IMR-90 (cell line): Measurements from ENCODE around the gene LHFPL3. TPM values are rescaled to one million over a fixed set of nuclear protein-coding genes. Genes with fewer than 3 reads are reported as not detected.

Experiments
- ATAC-seq: fragments of 200-7000 bp; cut with Tn5 transposase; 2 replicates; pipeline ENCODE4 v1.9.1; 2020; ENCODE audit warnings: low read depth, mild to moderate bottlenecking, moderate library complexity
- BruUV-seq: library from RNA; stranded (reverse); fragments of 400-500 nt; replicated peaks from 2 replicates; lab custom pipeline; 2021; lab: Mats Ljungman, UMichigan
- CTCF ChIA-PET: fragments of 300-600 bp; formaldehyde crosslinking; extraction: SDS; loops from one replicate; lab custom pipeline; 2021; ENCODE audit warnings: antibody characterized with exemption; lab: Yijun Ruan, JAX
- POLR2A ChIA-PET: fragments of 300-600 bp; sonication (Branson Sonifier 250); formaldehyde crosslinking; loops from one replicate; lab custom pipeline; 2022; ENCODE audit warnings: antibody characterized with exemption; ENCODE audit not compliant: unreplicated experiment; lab: Charles Lee
- DNase-seq: peaks from one replicate; pipeline ENCODE4 v3.0.0; 2013
- H2AFZ ChIP-seq: replicated peaks from 2 replicates; pipeline ENCODE3; 2013; ENCODE audit warnings: low read length, mild to moderate bottlenecking; ENCODE audit not compliant: poor library complexity
- H2AK5ac ChIP-seq: 2 replicates; pipeline ENCODE4 v1.6.1; 2013; ENCODE audit warnings: low read depth, low read length, inconsistent platforms
- H2AK9ac ChIP-seq: replicated peaks from 2 replicates; pipeline ENCODE3; 2013; ENCODE audit warnings: mild to moderate bottlenecking, low read depth, low read length, moderate library complexity; ENCODE audit not compliant: poor library complexity
- H2BK120ac ChIP-seq: 2 replicates; pipeline ENCODE4 v1.6.1; 2013; ENCODE audit warnings: low read depth, low read length, inconsistent platforms
- H2BK15ac ChIP-seq: 3 replicates; pipeline ENCODE4 v1.6.1; 2013; ENCODE audit warnings: low read depth, low read length, inconsistent platforms
- H2BK20ac ChIP-seq: 2 replicates; pipeline ENCODE4 v1.6.1; 2013; ENCODE audit warnings: low read depth, mild to moderate bottlenecking, inconsistent platforms, low read length, moderate library complexity
- H2BK5ac ChIP-seq: 2 replicates; pipeline ENCODE4 v1.6.1; 2013; ENCODE audit warnings: mild to moderate bottlenecking, low read depth, low read length, inconsistent platforms; ENCODE audit not compliant: poor library complexity, severe bottlenecking
- H3K14ac ChIP-seq: replicated peaks from 2 replicates; pipeline ENCODE4 v1.6.1; 2013; ENCODE audit warnings: low read depth, low read length, inconsistent platforms
- H3K18ac ChIP-seq: 2 replicates; pipeline ENCODE4 v1.6.1; 2013; ENCODE audit warnings: low read depth, low read length, control low read depth
- H3K23ac ChIP-seq: 2 replicates; pipeline ENCODE4 v1.6.1; 2013; ENCODE audit warnings: low read depth, low read length, inconsistent platforms
- H3K27ac ChIP-seq: 2 replicates; pipeline ENCODE4 v1.5.1; 2013; ENCODE audit warnings: mild to moderate bottlenecking, control low read depth, low read length; ENCODE audit not compliant: insufficient read depth
- H3K27me3 ChIP-seq: 2 replicates; pipeline ENCODE4 v1.6.1; 2013; ENCODE audit warnings: low read length; ENCODE audit not compliant: control insufficient read depth, insufficient read depth
- H3K36me3 ChIP-seq: 2 replicates; pipeline ENCODE4 v1.6.1; 2013; ENCODE audit warnings: low read length, mixed read lengths; ENCODE audit not compliant: control insufficient read depth, insufficient read depth
- H3K4ac ChIP-seq: 2 replicates; pipeline ENCODE4 v1.6.1; 2013; ENCODE audit warnings: low read depth, low read length, inconsistent platforms
- H3K4me1 ChIP-seq: 2 replicates; pipeline ENCODE4 v1.6.1; 2013; ENCODE audit warnings: low read length, mixed read lengths; ENCODE audit not compliant: control insufficient read depth, insufficient read depth
- H3K4me2 ChIP-seq: 2 replicates; pipeline ENCODE4 v1.6.1; 2013; ENCODE audit warnings: low read depth, mild to moderate bottlenecking, control low read depth, low read length, moderate library complexity
- H3K4me3 ChIP-seq: 2 replicates; pipeline ENCODE4 v1.5.1; 2013; ENCODE audit warnings: low read depth, mild to moderate bottlenecking, control low read depth, low read length, moderate library complexity; ENCODE audit not compliant: insufficient read depth
- H3K56ac ChIP-seq: 2 replicates; pipeline ENCODE4 v1.6.1; 2013; ENCODE audit warnings: low read length, inconsistent platforms; ENCODE audit not compliant: insufficient read depth; ENCODE audit errors: extremely low read depth
- H3K79me1 ChIP-seq, 2 experiments: 2 replicates each; pipeline ENCODE4 v1.6.1; 2013; ENCODE audit warnings: low read length in 2 of 2, inconsistent platforms in 1 of 2, low read depth in 1 of 2
- H3K9ac ChIP-seq: 2 replicates; pipeline ENCODE4 v1.6.1; 2013; ENCODE audit warnings: low read depth, low read length, control low read depth
- H3K9me1 ChIP-seq: 2 replicates; pipeline ENCODE4 v1.6.1; 2013; ENCODE audit warnings: low read length, inconsistent platforms; ENCODE audit not compliant: insufficient read depth
- H3K9me3 ChIP-seq: 2 replicates; pipeline ENCODE4 v1.6.1; 2013; ENCODE audit warnings: low read length; ENCODE audit not compliant: control insufficient read depth, insufficient read depth
- H4K20me1 ChIP-seq: 2 replicates; pipeline ENCODE4 v1.6.1; 2013; ENCODE audit warnings: low read length, inconsistent platforms; ENCODE audit not compliant: insufficient read depth
- H4K5ac ChIP-seq: 2 replicates; pipeline ENCODE4 v1.6.1; 2013; ENCODE audit warnings: mild to moderate bottlenecking, low read depth, low read length, control low read depth
- H4K8ac ChIP-seq, 2 experiments: 2 replicates each; pipeline ENCODE4 v1.6.1; 2013; ENCODE audit warnings: low read depth in 2 of 2, low read length in 2 of 2, control low read depth in 1 of 2, inconsistent platforms in 1 of 2
- H4K91ac ChIP-seq: 2 replicates; pipeline ENCODE4 v1.6.1; 2013; ENCODE audit warnings: low read depth, low read length, inconsistent platforms; ENCODE audit not compliant: insufficient read depth
- BHLHE40 ChIP-seq: fragments of 150-350 bp; IDR thresholded peaks from 2 replicates; pipeline ENCODE4 v1.6.1; 2016; ENCODE audit warnings: mild to moderate bottlenecking, low read depth, low read length
- CEBPB ChIP-seq: IDR thresholded peaks from 2 replicates; pipeline ENCODE4 v1.6.1; 2012; ENCODE audit warnings: low read depth, low read length, improper control_type of control experiment
- CHD1 ChIP-seq: IDR thresholded peaks from 2 replicates; pipeline ENCODE4 v1.6.1; 2012; ENCODE audit warnings: low read depth, low read length, improper control_type of control experiment
- FOS ChIP-seq: fragments of 150-350 bp; IDR thresholded peaks from 2 replicates; pipeline ENCODE4 v1.6.1; 2016; ENCODE audit warnings: low read depth, low read length
- MXI1 ChIP-seq: IDR thresholded peaks from 2 replicates; pipeline ENCODE4 v1.6.1; 2012; ENCODE audit warnings: low read depth, mild to moderate bottlenecking, low read length, moderate library complexity, borderline replicate concordance
- NFE2L2 ChIP-seq: fragments of 150-350 bp; IDR thresholded peaks from 2 replicates; pipeline ENCODE4 v1.6.1; 2016; ENCODE audit warnings: low read depth, mild to moderate bottlenecking, low read length
- POLR2A ChIP-seq: IDR thresholded peaks from 2 replicates; pipeline ENCODE4 v1.6.1; 2012; ENCODE audit warnings: mild to moderate bottlenecking, low read depth, low read length
- RAD21 ChIP-seq: IDR thresholded peaks from 2 replicates; pipeline ENCODE4 v1.6.1; 2012; ENCODE audit warnings: low read length, improper control_type of control experiment
- RCOR1 ChIP-seq: IDR thresholded peaks from 2 replicates; pipeline ENCODE4 v1.6.1; 2012; ENCODE audit warnings: mild to moderate bottlenecking, low read length, improper control_type of control experiment; ENCODE audit not compliant: insufficient replicate concordance
- RFX5 ChIP-seq: IDR thresholded peaks from 2 replicates; pipeline ENCODE4 v1.8.0; 2012; ENCODE audit warnings: low read depth, mild to moderate bottlenecking, low read length, moderate library complexity
- SMC3 ChIP-seq: fragments of 150-350 bp; IDR thresholded peaks from 2 replicates; pipeline ENCODE4 v1.6.1; 2016; ENCODE audit warnings: low read depth, mild to moderate bottlenecking, antibody characterized with exemption, low read length, moderate library complexity
- USF2 ChIP-seq: fragments of 150-350 bp; IDR thresholded peaks from 2 replicates; pipeline ENCODE4 v1.6.1; 2017; ENCODE audit warnings: mild to moderate bottlenecking, antibody characterized with exemption, low read length, low read depth
- WGBS, 2 experiments: methylation state at CpG; one replicate each; pipeline versions ENCODE4 v1.1.5 to v1.1.7; 2013; ENCODE audit warnings: missing lambda C conversion rate in 2 of 2; ENCODE audit not compliant: insufficient read length in 1 of 2; ENCODE audit errors: extremely low coverage in 2 of 2; 5-methylcytosine and 5-hydroxymethylcytosine counted together
- dilution Hi-C: fragments of 300-500 bp; cut with HindIII; formaldehyde crosslinking; loops from one replicate; pipeline ENCODE4 v1.14.3; 2018; ENCODE audit warnings: low sequenced_read_pairs; ENCODE audit not compliant: unreplicated experiment
- in situ Hi-C: fragments of 300-500 bp; cut with MboI; formaldehyde crosslinking; loops from 3 replicates; pipeline ENCODE4 v1.14.3; 2019; ENCODE audit warnings: low sequenced_read_pairs, inconsistent platforms, mixed read lengths
- intact Hi-C: fragments of 100-400 bp; cut with micrococcal nuclease; formaldehyde crosslinking; loops from 2 replicates; pipeline ENCODE4 v1.10.0; 2022
- polyA plus RNA-seq, 3 experiments: library from polyadenylated mRNA; depleted of rRNA; stranded (reverse); fragments of >200 nt; gene quantifications; 2 replicates each; pipeline ENCODE4 v1.2.3, GENCODE V29; 2012; ENCODE audit warnings: low replicate concordance in 1 of 3
- total RNA-seq: library from RNA; depleted of rRNA; stranded (reverse); fragments of >200 nt; gene quantifications from 2 replicates; pipeline ENCODE4 v1.2.3, GENCODE V29; 2012
- TF ChIP-seq, protein P1 (sequence below): conservative IDR thresholded peaks from 2 replicates; pipeline ENCODE4 v1.5.1; 2012; ENCODE audit warnings: mild to moderate bottlenecking, low read depth, low read length, improper control_type of control experiment
- TF ChIP-seq, protein P2 (sequence below): fragments of 150-350 bp; IDR thresholded peaks from 2 replicates; pipeline ENCODE4 v1.6.1; 2016; ENCODE audit warnings: low read depth, mild to moderate bottlenecking, low read length, moderate library complexity, borderline replicate concordance

Gene LHFPL3
- total and polyA plus RNA-seq, 2 of the 4 experiments (the other 2 are of a cell fraction): not detected

GRCh38 chr7:104341546-104341945 is 13.1 kb downstream of the LHFPL3 start:
- Histone ChIP-seq H3K23ac (no peak overlapping the region), H3K9me1 (no peaks in the 10 kb centered on the region), H3K4ac (no peak overlapping the region), H4K20me1 (no peaks in the 10 kb centered on the region), H2BK20ac (no peak overlapping the region), H3K4me3 (no peak overlapping the region), H4K91ac (no peak overlapping the region), H2BK5ac (no peak overlapping the region), H2BK120ac (no peak overlapping the region), H3K27me3 (no peaks in the 10 kb centered on the region), H3K18ac (no peak overlapping the region), H3K56ac (no peak overlapping the region), H3K27ac (no peak overlapping the region), H2AK5ac (no peak overlapping the region), H2AK9ac (no peak overlapping the region), H2BK15ac (no peak overlapping the region), H3K9ac (no peak overlapping the region), H3K14ac (no peak overlapping the region), H4K8ac (no peak overlapping the region), H3K36me3 (no peaks in the 10 kb centered on the region), H4K5ac (no peak overlapping the region), H3K4me1 (no peaks in the 10 kb centered on the region), H2AFZ (no peak overlapping the region), H3K4me2 (no peak overlapping the region), H3K9me3 (no peaks in the 10 kb centered on the region), H3K79me1 (no peaks in the 10 kb centered on the region)
- TF ChIP-seq BHLHE40 (no peak), POLR2A (no peak), USF2 (no peak), SMC3 (no peak), CEBPB (no peak), RCOR1 (no peak), NFE2L2 (no peak), CHD1 (no peak), RFX5 (no peak), FOS (no peak), MXI1 (no peak), RAD21 (no peak)
- TF ChIP-seq, protein P1, sequence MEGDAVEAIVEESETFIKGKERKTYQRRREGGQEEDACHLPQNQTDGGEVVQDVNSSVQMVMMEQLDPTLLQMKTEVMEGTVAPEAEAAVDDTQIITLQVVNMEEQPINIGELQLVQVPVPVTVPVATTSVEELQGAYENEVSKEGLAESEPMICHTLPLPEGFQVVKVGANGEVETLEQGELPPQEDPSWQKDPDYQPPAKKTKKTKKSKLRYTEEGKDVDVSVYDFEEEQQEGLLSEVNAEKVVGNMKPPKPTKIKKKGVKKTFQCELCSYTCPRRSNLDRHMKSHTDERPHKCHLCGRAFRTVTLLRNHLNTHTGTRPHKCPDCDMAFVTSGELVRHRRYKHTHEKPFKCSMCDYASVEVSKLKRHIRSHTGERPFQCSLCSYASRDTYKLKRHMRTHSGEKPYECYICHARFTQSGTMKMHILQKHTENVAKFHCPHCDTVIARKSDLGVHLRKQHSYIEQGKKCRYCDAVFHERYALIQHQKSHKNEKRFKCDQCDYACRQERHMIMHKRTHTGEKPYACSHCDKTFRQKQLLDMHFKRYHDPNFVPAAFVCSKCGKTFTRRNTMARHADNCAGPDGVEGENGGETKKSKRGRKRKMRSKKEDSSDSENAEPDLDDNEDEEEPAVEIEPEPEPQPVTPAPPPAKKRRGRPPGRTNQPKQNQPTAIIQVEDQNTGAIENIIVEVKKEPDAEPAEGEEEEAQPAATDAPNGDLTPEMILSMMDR: no peak
- TF ChIP-seq, protein P2, sequence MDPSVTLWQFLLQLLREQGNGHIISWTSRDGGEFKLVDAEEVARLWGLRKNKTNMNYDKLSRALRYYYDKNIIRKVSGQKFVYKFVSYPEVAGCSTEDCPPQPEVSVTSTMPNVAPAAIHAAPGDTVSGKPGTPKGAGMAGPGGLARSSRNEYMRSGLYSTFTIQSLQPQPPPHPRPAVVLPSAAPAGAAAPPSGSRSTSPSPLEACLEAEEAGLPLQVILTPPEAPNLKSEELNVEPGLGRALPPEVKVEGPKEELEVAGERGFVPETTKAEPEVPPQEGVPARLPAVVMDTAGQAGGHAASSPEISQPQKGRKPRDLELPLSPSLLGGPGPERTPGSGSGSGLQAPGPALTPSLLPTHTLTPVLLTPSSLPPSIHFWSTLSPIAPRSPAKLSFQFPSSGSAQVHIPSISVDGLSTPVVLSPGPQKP: no peak
- dilution Hi-C loops (no loop called here), intact Hi-C loops (no loop called here), in situ Hi-C loops (no loop called here)
- WGBS, 2 experiments: no CpG with 5 or more reads among the region's 2 CpGs
- POLR2A ChIA-PET: no interaction called here
- ATAC-seq (no peak), DNase-seq (no peak)
- CTCF ChIA-PET: no interaction called here
- BruUV-seq: no TSS peak
